Liver (tissue), 9 donors: Measurements from ENCODE around the gene WWOX. TPM values are rescaled to one million over a fixed set of nuclear protein-coding genes. Genes with fewer than 3 reads are reported as not detected.

Experiments used
- DNase-seq: peaks from one replicate; pipeline ENCODE4 v3.0.0-alpha.2; 2017; ENCODE audit warnings: low spot score
- H3K27ac ChIP-seq, 2 donors: one replicate each; pipeline ENCODE4 v1.7.0; 2013; ENCODE audit warnings: inconsistent platforms in 2 of 2, low read length in 2 of 2, control low read depth in 1 of 2, low read depth in 1 of 2, mild to moderate bottlenecking in 1 of 2
- H3K27me3 ChIP-seq, 4 donors: one replicate each; pipeline versions ENCODE4 v1.6.1 to v1.7.0; 2013; ENCODE audit warnings: low read length in 3 of 4, inconsistent platforms in 1 of 4, mild to moderate bottlenecking in 1 of 4, moderate library complexity in 1 of 4; ENCODE audit not compliant: control insufficient read depth in 4 of 4, insufficient read depth in 4 of 4
- H3K36me3 ChIP-seq, 4 donors: one replicate each; pipeline versions ENCODE4 v1.6.1 to v1.7.0; 2013; ENCODE audit warnings: low read length in 3 of 4, mild to moderate bottlenecking in 3 of 4, low read depth in 1 of 4, moderate library complexity in 1 of 4; ENCODE audit not compliant: control insufficient read depth in 4 of 4, insufficient read depth in 3 of 4
- H3K4me1 ChIP-seq, 4 donors: one replicate each; pipeline versions ENCODE4 v1.6.1 to v1.7.0; 2013; ENCODE audit warnings: low read length in 3 of 4, mild to moderate bottlenecking in 3 of 4, moderate library complexity in 1 of 4; ENCODE audit not compliant: control insufficient read depth in 4 of 4, insufficient read depth in 4 of 4
- H3K4me3 ChIP-seq, 3 donors: one replicate each; pipeline versions ENCODE4 v1.6.1 to v1.7.0; 2013; ENCODE audit warnings: low read length in 3 of 3, control low read depth in 1 of 3, low read depth in 1 of 3, mild to moderate bottlenecking in 1 of 3
- H3K9ac ChIP-seq, 2 donors: one replicate each; pipeline ENCODE4 v1.7.0; 2013; ENCODE audit warnings: low read length in 2 of 2, mild to moderate bottlenecking in 2 of 2, moderate library complexity in 2 of 2, control low read depth in 1 of 2, low read depth in 1 of 2
- H3K9me3 ChIP-seq, 4 donors: one replicate each; pipeline versions ENCODE4 v1.6.1 to v1.7.0; 2013; ENCODE audit warnings: low read length in 3 of 4; ENCODE audit not compliant: control insufficient read depth in 4 of 4
- CTCF ChIP-seq: fragments of 150-350 bp; IDR thresholded peaks from 2 replicates; pipeline ENCODE4 v1.5.1; 2017; ENCODE audit warnings: improper control_type of control experiment, low read depth, low read length; ENCODE audit not compliant: missing input control
- EGR1 ChIP-seq, 2 donors: IDR thresholded peaks; 2 replicates each; pipeline ENCODE4 v1.6.1; 2016 to 2018; ENCODE audit warnings: antibody characterized with exemption in 2 of 2, low read depth in 2 of 2
- FOXA2 ChIP-seq: IDR thresholded peaks from 2 replicates; pipeline ENCODE4 v1.6.1; 2016; ENCODE audit warnings: antibody characterized with exemption
- HNF4A ChIP-seq, 2 donors: conservative IDR thresholded peaks; 2 replicates each; pipeline ENCODE4 v1.6.1; 2016; ENCODE audit warnings: antibody characterized with exemption in 2 of 2, mild to moderate bottlenecking in 2 of 2
- HNF4G ChIP-seq: IDR thresholded peaks from 2 replicates; pipeline ENCODE4 v1.6.1; 2016; ENCODE audit warnings: antibody characterized with exemption
- NR2F2 ChIP-seq: IDR thresholded peaks from 2 replicates; pipeline ENCODE4 v1.6.1; 2016; ENCODE audit warnings: antibody characterized with exemption
- RAD21 ChIP-seq, 2 donors: IDR thresholded peaks; 2 replicates each; pipeline ENCODE4 v1.6.1; 2016; ENCODE audit warnings: antibody characterized with exemption in 2 of 2, mild to moderate bottlenecking in 2 of 2
- REST ChIP-seq: IDR thresholded peaks from 2 replicates; pipeline ENCODE4 v1.6.1; 2016; ENCODE audit warnings: antibody characterized with exemption, mild to moderate bottlenecking
- YY1 ChIP-seq: IDR thresholded peaks from 2 replicates; pipeline ENCODE4 v1.6.1; 2016; ENCODE audit warnings: antibody characterized with exemption, mild to moderate bottlenecking
- WGBS: extraction: QIAGEN DNeasy Blood & Tissue Kit; methylation state at CpG from one replicate; pipeline ENCODE4 v1.1.7; 2013; 5-methylcytosine and 5-hydroxymethylcytosine counted together
- polyA plus RNA-seq, 2 donors: library from polyadenylated mRNA; stranded (reverse) in 1 of 2; unstranded in 1 of 2; fragments of 200-250 nt in 1 of 2; fragments of >200 nt in 1 of 2; fragmentation: Nextera tagmentation in 1 of 2; extraction: Ambion mirVana in 1 of 2; gene quantifications; one replicate each; pipeline versions ENCODE4 v1.2.1 to v1.2.3, GENCODE V29; 2013 to 2015
- total RNA-seq, 2 donors: library from RNA; depleted of rRNA; stranded (reverse); fragments of >200 nt; gene quantifications; one replicate each; pipeline ENCODE4 v1.2.3, GENCODE V29; 2014
- TF ChIP-seq, protein P1 (sequence below): IDR thresholded peaks from 2 replicates; pipeline ENCODE4 v1.6.1; 2016; ENCODE audit warnings: antibody characterized with exemption
- TF ChIP-seq, protein P2 (sequence below): IDR thresholded peaks from 2 replicates; pipeline ENCODE4 v1.6.1; 2016; ENCODE audit warnings: antibody characterized with exemption
- donor health status: healthy.
- donor health status: healthy.
- donor health status: healthy.
- donor health status: healthy.
- donor health status: healthy.

Gene WWOX
- total and polyA plus RNA-seq, 4 donors, result 9.8 to 46.0 (median 15.3) TPM

DNA sequence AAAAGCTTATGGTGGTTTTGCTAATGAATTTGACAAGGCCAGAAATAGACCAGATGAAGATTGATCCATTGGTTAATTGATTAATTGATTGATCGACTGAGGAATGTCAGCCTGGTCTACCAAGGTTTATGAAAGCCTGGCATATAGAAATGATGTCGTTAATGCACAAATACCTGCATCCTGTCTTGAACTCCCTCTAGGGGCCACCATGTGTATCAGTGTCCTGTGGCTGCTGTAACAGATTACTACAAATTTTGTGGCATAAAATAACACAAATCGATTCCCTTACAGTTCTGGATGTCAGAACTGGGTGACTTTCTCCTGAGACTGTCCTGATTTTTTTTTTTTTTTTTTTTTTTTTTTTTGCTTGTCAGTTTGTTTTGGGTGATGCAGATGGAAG, 947.9 kb downstream of the WWOX start:
- Histone ChIP-seq H3K27me3 (no peaks in the 10 kb centered on the region), H3K9ac (no peak overlapping the region), H3K4me3 (no peak overlapping the region), H3K36me3 (no peaks in the 10 kb centered on the region), H3K4me1 (peaks cover 0 to 3% (median 1%) of the 10 kb centered on the region in 4 donors), H3K9me3 (no peaks in the 10 kb centered on the region), H3K27ac (no peak overlapping the region)
- no peak for DNase-seq
- TF ChIP-seq CTCF (peak; percentile 52), HNF4G (no peak), RAD21 (IDR thresholded peaks at IDR 0.05) (peak; percentile 68 to 75)
- 66% methylated on average over 3 of the region's 3 CpGs for WGBS

DNA sequence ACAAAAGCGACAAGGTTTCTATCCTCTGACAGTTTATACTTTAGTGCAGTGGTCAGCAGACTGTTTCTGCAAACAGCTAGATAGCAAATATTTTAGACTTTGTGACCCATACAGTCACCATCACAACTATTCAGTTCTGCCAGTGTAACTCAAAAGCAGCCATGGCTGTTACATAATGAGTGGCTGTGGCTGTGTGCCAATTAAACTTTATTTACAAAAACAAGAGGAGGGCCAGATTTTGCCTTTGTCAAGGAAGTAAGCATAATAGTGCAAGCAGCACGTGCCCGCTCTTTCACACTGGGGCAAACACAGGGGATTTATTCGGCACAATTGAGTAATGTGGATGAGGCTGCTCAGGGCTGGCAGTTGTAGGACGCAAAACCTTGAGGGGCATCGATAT, 949.6 kb downstream of the WWOX start:
- Histone ChIP-seq H3K27me3 (no peaks in the 10 kb centered on the region), H3K27ac (no peak overlapping the region), H3K4me3 (no peak overlapping the region), H3K36me3 (no peaks in the 10 kb centered on the region), H3K9me3 (no peaks in the 10 kb centered on the region), H3K9ac (no peak overlapping the region), H3K4me1 (no peaks in the 10 kb centered on the region)
- 97% methylated on average over 6 of the region's 6 CpGs for WGBS
- TF ChIP-seq EGR1 (IDR thresholded peaks at IDR 0.05; ENCODE audit: low read depth in 2 of 2), result no peak
- TF ChIP-seq, protein P1, sequence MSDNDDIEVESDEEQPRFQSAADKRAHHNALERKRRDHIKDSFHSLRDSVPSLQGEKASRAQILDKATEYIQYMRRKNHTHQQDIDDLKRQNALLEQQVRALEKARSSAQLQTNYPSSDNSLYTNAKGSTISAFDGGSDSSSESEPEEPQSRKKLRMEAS, result no peak
- no peak for TF ChIP-seq NR2F2
- no peak for TF ChIP-seq HNF4A (conservative IDR thresholded peaks at IDR 0.05)
- TF ChIP-seq, protein P2, sequence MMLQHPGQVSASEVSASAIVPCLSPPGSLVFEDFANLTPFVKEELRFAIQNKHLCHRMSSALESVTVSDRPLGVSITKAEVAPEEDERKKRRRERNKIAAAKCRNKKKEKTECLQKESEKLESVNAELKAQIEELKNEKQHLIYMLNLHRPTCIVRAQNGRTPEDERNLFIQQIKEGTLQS, result no peak
- DNase-seq, result no peak

DNA sequence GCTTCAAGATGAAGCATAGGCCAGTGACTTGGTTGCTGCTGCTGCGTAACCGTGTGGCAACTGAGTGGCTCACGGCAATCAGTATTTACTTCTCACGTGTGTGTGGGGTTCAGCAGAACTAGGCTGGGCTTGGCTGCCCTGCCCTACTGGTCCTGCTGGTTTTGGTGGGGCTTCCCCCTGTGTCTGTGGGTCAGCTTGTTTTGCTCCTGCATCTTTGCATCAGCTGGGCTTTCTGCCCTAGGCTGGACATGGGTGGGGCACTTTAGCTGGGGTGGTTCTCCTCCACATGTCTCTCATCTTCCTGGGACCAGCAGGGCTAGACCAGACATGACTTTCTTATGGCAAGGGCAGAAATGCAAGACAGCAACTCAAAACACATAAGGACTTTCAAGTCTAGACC, 950.6 kb downstream of the WWOX start:
- TF ChIP-seq CTCF (no peak), FOXA2 (no peak), YY1 (no peak), REST (no peak)
- H3K27me3 ChIP-seq, result no peaks in the 10 kb centered on the region
- no peaks in the 10 kb centered on the region for H3K4me1 ChIP-seq
- H3K4me3 ChIP-seq, result no peak overlapping the region
- no peak for DNase-seq
- no peak overlapping the region for H3K9ac ChIP-seq
- H3K27ac ChIP-seq, result no peak overlapping the region
- H3K9me3 ChIP-seq, result no peaks in the 10 kb centered on the region
- no peaks in the 10 kb centered on the region for H3K36me3 ChIP-seq
- whole genome bisulfite sequencing, result 97% methylated on average over 4 of the region's 4 CpGs
